NOMO-1 (cell line): Measurements from ENCODE around the gene DYDC2.
"Not testable (repeated sequence)": the region's sequence is repeated elsewhere in the genome, so short reads cannot be mapped to it uniquely, and the experiment has no call there.

ENCODE experiments used
- DNase-seq, 2 experiments: peaks; one replicate each; lab custom pipeline; 2025; ENCODE audit not compliant: unreplicated experiment in 2 of 2; lab: John Stamatoyannopoulos, UW

Gene DYDC2, protein sequence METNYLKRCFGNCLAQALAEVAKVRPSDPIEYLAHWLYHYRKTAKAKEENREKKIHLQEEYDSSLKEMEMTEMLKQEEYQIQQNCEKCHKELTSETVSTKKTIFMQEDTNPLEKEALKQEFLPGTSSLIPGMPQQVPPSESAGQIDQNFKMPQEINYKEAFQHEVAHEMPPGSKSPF

DNA sequence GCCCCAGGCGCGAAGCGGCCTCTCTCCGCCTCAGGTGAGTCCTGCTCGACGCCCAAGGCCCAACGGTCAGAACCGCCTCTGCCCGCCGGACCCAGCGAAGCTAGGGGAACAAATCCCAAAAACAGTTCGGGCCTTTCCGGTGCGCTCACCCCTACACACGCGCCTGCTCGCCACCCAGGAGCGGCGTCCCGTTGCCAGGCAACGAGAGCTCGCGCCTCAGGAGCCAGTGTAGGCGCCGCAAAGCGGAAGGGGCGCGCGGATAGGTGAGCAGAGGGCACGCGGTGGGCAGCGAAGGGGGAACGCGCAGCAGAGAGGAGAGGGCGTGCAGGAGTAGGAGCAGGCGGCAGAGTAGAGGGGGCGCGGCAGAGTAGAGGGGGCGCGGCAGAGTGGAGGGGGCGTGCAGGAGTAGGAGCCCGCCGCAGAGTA is at the start of gene DYDC2, which contains the start of gene DYDC1:
DYDC2 (plus strand) TSS at position 219 of the 426 bp plus-strand sequence. CDS start 5,663 bp downstream, outside the sequence.
DYDC1 (minus strand) TSS at position 193 of the 426 bp plus-strand sequence. CDS start 4,154 bp downstream, outside the sequence.
- DNase-seq = peak; percentile 48 to 53

DNA sequence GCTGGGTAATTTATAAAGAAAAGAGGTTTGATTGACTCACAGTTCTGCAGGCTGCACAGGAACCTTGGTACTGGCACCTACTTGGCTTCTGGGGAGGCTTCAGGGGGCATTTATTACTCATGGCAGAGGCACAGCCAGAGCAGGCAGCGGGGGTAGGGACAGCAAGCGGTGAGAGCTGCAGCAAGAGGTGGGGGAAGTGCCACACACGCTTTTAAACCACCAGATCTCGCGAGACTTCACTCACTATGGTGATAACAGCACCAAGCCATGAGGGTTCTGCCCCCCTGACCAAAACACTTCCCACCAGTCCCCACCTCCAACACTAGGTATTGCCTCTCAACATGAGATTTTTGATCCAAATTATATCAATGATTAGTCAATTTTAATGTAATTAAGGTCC is 43.1 kb upstream of the DYDC2 start:
- no peak for DNase-seq

DNA sequence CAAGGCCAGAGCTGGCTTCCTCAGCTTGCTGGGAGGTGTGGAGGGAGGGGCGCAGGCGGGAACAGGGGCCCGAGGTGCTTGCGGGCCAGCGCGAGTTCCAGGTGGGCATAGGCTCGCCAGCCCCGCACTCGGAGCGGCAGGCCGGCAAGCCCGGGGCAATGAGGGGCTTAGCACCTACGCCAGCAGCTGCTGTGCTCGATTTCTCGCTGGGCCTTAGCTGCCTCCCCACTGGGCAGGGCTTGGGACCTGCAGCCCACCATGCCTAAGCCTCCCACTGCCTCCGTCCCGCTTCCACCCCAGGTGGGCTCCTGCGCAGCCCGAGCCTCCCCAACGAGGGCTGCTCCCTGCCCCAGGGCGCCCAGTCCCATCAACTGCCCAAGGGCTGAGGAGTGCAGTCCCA is 41.2 kb upstream of the DYDC2 start:
- no peak for DNase-seq

DNA sequence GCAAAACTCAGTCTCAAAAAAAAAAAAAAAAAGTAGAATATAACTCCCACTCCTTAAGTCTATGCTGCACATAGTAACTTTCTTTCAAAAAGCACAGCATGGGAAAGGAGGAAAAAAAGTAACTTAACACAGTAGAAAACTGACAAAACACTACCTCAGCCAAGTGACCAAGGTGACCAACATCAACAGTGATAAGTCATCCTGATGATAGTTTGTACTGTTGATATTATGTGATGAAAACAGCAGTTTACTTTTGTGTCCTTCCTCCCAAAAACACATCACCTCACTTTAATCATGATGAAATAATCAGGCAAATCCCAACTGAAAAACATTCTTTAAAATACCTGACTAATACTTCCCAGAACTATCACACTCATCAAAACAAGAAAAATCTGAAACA is 37.8 kb upstream of the DYDC2 start:
- DNase-seq = no peak

DNA sequence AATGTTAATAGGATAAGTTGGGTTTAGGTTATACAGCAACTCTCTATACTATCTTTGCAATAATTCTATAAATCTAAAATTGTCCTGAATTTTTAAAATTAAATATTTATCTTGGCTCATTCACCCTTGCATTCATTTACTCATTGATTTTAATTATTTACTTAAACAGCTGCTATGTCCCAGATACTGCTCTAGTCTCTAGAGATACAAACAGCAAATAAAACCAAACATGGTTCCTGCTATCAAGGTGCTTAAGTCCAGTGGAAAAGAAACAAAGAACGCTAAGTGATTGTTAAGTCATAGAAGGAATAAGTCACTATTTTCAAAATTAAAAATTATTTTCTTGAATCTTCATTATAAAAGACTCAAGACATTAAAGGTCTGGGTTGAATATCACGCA is 37.3 kb upstream of the DYDC2 start:
- DNase-seq = no peak

DNA sequence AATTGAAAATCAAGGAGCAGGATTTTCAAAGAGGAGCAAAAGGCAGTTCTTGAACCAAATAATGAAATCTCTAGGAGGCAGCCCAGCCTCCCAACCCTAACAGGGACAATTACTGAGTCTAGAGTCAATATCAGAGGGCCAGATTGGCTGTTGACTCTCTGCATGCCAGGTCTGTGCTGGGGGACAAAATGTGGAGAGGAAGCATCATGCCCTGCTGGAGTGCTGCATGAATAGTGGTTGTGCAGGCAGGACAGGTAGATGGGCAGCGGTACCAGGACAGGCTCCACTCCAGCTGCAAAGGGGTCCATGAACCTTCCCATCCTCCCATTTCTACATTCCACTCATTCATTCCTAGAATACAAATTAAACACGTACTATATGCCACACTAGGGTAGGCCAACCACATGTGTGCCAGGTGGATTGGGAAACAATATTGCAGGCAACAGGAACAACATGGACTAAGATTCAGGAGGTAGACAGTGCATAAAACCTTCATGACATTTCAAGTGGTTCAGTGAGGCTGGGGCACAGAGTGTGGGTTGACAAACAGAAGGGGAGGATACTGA is 36.8 kb upstream of the DYDC2 start:
- DNase-seq = no peak

DNA sequence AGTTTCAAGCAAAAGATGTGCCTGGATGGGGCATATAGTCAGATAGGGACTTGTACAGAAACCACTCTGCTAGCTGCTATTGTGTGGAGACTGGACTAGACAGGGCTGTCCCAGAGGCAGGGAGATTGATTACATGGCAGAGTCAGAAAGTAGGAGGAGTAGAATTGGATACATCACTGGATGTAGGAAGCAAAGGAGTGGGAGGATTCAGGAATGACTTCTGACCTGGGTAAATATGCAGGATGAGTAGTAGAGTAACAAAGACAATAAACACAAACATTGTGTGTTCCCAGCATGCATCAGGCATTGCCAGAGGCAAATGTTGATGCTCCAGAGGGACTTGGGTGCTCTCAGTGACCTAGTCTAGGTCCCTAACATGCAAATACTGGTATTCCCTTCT is 36.2 kb upstream of the DYDC2 start:
- no peak for DNase-seq

DNA sequence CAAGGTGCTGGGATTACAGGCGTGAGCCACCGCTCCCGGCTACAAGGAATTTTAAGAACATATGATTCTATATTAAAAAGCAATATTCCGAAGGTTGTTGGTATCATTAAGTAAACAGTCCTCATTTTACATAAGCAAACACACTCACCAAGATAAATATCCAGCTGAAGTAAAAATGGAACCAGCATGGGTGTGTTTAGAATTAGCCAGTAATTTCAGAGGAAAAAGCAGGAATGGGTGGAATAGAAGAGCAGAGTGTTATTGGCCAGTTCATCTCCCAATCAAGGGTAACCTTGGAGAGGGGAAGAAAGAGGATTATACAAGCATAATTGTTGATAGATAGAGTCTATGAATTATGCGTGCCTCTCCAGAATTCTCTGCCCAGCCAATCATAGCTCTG is 35.4 kb upstream of the DYDC2 start:
- no peak for DNase-seq

DNA sequence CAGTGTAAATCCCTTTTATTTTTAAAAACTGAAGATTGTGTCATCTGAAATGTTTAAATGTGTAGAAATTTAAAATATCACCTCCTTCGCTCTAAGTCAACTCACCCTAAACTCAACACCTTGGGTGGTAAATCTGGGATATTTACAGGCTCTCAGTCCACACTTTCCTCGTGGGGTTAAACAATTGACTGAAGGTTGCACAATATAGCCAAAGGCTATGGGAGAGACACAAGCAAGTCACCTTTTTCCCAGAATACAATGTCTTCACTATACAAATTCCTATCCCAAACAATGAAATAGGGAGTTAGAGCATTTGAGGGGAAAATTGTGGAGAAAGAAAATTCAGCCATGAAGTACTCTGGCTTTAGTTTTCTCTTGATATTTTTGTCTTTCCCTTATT is 34.4 kb upstream of the DYDC2 start:
- DNase-seq = no peak

DNA sequence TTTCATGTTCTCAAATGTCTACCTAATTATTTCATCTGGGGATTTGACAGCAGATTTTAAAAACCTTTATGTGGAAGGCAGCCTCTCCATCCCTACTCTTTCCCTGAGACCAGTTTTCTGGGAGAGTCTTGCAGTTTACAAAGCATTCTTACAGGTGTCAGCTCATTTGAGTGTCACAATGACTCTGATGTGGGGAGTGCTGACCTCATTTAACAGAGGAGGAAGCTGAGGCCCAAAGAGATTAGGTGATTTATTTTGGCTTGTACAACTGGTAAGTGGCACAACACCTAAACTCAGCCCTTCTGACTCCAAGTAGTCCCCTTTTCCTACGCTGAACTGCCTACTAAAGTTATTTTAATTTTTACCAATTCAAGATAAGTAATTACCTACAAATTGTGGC is 33.9 kb upstream of the DYDC2 start:
- DNase-seq = no peak

DNA sequence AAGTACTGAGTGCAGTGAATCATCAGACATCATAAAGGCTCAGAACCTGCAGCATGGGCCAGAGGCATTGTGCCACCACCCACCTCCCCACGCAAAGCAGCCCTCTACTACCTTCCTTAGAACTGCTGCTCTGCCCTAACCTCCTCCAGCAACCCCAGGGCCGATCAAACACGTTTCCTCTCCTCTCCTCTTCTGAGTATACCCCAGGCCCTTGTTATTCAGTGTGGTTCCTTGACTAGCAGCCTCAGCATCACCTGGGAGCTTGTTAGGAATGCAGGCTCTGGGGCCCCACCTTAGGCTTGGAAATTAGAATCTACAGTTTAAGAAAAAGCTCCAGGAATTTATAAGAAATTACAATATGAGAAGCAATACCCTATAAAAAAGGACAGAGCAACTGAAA is 33.3 kb upstream of the DYDC2 start:
- DNase-seq = no peak

DNA sequence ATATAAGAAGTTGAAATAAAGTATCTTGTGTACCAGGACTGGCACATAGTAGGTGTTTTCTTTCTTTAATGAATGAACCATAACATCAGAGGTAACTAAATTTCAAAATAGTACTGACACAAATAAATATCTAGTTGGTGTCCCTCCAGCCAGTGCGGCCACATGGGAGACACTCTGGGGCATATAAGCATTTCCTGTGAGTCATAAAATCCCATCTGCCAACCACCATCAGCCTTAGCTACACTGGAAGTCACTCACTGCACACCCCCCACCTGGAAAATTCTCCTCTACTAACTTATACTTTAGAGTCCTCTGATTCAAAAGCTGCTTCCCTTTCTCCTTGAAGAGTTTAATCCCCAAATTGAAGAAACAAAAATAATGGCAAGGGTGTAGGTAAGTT is 32.5 kb upstream of the DYDC2 start:
- DNase-seq = no peak

DNA sequence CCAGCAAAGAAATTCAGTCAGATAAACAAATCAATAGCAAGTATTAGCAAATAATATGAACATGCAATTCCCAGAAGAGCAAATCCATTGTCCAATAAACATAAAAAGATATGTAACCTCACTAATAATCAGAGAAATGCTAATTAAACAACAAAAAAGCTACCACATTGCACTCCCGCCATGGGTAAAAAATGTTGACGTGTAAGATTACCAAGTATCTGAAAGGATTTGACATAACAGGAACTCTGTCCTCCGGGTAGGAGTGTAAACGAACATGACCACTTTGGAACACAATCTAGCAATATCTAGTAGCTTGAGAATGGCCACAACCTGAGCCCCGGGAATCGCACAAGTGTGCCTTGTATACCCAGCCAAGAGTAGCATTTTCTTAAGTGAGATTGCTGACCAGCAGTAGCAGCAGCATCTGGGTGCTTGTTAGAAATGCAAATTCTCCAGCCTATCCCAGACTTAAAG is 31.7 kb upstream of the DYDC2 start:
- DNase-seq = no peak

DNA sequence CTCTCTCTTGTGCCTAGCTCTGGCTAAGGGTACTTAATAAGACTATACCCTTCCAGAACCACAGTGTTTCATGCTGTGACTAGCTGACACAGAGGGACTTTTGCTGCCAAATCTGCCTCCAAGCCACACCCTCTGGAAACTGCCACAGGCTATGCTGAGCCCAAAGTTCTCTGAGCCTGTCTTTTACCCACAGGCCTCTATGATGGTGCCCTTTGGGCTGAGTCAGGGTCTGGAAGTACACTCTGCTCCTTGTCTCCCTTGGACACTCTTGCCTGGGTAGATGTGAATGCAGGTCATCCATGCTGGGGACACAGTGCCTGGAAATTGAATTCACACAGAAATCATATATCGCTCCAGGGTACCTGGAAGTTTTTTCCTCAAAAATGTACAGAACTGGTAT is 22.6 kb upstream of the DYDC2 start:
- DNase-seq = no peak

DNA sequence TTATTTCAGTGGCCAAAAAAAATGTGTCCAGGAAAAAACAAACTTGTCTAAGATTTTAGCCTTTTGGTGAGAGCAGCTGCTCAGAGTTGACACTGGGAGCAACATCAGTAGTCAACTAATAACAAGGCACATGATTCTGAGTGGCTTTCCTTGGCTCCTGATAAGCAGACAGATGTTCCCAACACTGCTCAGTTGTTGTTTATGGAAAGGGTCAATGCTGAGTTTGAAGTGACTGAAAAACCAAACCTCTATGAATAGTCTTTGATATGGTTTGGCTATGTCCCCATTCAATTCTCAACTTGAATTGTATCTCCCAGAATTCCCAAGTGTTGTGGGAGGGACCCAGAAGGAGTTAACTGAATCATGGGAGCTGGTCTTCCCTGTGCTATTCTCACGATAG is 12.3 kb upstream of the DYDC2 start:
- DNase-seq = no peak

DNA sequence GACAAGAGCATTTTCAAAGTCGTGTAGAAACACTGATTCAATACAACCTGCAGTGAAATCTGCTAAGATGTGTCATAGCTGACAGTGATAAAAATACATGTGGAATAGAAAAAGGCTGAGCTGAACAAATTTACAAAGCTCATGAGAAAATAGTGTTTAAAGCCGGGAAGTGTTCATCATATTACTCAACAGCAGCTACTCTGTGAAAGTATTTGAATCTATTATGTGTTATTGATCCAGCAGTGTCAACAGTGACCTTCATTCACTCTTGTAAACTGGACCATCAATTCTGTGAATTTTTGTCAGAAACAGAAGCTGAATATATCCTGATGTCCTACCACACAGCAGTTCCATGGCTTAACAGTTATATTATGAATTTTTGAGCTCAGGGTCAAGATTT is 11.7 kb upstream of the DYDC2 start:
- no peak for DNase-seq

DNA sequence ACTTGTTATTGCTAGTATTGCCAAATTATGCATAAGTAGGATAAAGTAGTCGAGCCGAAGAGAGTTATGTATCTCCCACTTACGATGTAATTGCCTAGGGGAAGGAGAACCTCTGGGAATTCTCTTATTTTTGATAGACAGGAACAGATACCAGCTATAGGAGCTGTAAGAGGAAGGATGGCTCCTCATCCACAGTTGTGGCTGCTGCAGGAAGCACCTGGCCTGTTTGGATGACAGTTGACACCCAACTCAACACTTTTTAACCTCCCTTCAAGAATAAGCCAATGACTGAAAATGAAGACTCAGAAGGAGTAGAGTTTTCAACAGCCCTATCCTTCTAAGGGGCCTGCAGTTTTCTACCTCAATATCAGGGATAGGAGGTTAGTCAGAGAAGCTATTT is 6.3 kb upstream of the DYDC2 start:
- DNase-seq = no peak

DNA sequence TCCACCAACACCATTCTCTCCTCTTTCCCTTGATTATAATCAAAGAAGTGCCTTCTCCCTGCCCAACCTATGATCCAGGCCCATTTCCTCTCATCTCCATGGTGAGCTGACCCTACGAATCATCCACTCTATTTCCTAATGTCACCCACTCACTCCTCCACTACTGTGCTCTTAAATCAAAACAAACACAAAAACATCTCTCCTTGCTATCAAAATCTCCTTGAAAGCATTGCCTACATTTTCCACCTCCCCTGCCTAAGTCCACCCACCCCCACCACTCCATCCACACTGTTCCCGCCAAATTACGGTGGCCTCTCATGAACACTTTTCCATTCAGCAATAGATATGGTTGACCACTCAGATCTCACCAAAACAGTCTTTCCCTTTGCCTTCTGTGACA is 5.4 kb upstream of the DYDC2 start:
- DNase-seq = no peak

DNA sequence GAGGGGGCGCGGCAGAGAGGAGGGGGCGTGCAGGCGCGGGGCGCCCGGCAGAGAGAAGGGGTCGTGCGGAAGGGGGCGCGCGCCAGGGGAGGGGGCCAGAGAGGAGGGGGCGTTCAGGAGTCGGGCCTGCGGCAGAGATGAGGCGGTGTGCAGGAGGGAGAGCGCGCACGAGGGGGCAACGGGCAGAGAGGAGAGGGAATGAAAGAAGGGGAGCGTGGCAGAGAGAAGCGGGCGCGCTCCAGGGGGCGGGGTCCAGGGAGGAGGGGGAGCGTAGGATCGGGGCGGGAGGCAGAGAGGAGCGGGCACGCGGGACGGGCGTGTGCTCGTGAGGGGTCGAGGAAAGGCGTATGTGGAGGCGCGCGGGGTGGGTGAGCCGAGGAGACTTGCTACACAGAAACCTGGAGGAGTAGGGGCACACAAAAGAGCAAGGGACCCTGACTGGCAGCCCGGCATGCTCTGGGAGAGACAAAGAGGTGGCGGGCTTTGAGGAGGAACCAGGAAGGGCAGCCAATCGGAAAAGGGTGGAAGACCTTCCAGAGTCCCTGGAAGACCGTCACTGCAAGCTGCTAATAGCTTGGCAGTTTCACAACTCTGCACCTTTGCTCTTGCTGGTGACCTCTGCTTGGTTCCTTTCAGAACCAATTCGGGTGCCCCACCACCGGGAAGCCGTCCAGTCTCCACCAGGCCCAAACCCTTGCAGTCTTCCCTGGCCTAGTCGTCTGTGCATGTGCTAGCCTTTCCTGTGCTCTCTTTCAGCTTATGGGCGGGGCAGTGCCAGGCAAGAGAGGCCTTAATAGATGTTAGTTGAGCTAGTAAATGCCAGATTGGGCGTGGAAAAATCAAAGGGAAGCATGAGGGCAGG is 639 bp downstream of the DYDC2 start:
- peak in 1 of 2 experiments; percentile 7 for DNase-seq

DNA sequence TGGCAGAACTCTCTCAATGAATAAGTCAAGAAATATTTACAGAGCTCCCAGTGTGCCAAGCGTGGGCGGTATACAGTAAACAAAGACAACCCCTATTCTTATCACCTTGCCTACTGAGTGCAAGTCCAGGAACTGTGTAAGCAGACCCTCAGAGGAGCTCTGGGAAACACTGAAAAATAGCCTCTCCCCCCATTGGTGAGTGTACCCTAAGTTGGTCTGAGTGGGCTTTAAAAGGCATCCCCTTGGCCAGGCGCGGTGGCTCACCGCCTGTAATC is 1.2 kb downstream of the DYDC2 start:
- DNase-seq = no peak

DNA sequence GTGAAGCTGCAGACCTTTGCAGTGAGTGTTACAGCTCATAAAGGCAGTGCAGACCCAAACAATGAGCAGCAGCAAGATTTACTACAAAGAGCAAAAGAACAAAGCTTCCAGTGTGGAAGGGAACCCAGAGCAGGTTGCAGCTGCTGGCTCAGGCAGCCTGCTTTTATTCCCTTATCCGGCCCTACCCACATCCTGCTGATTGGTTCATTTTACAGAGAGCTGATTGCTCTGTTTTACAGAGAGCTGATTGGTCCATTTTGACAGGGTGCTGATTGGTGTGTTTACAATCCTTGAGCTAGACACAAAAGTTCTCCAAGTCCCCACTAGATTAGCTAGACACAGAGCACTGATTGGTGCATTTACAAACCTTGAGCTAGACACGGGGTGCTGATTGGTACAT is 2.3 kb downstream of the DYDC2 start:
- DNase-seq = not testable (repeated sequence)

DNA sequence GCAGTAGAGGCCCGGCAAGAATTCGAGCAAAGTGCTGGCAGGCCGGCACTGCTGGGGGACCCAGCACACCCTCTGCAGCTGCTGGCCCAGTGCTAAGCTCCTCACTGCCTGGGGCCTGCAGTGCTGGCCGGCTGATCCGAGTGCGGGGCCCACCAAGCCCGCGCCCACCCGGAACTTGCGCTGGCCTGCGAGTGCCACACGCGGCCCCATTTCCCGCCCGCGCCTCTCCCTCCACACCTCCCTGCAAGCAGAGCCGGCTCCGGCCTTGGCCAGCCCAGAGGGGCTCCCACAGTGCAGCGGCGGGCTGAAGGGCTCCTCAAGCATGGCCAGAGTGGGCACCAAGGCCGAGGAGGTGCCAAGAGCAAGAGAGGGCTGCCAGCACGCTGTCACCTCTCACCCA is 3.1 kb downstream of the DYDC2 start:
- DNase-seq = no peak
